Mammary epithelial cell (primary cell): ENCODE results near the gene MRPS2.

Experiments used
- CTCF ChIP-seq, 2 donors: IDR thresholded peaks in 1 of 2; conservative IDR thresholded peaks in 1 of 2; 2 replicates each; pipeline ENCODE4 v1.5.1; 2011 to 2012; ENCODE audit warnings: inconsistent platforms in 2 of 2, low read length in 2 of 2, mild to moderate bottlenecking in 2 of 2, control low read depth in 1 of 2, low read depth in 1 of 2; ENCODE audit not compliant: insufficient read depth in 1 of 2; ENCODE audit errors: extremely low read depth in 1 of 2
- EZH2 ChIP-seq: IDR thresholded peaks from 2 replicates; pipeline ENCODE4 v1.6.1; 2012; ENCODE audit warnings: low read length, inconsistent platforms, borderline replicate concordance

GRCh38 chr9:135525241-135526088 lies 25.0 kb downstream of the MRPS2 start:
- TF ChIP-seq CTCF (conservative IDR thresholded peaks at IDR 0.05 in 1 of 2, IDR thresholded peaks at IDR 0.05 in 1 of 2; ENCODE audit: extremely low read depth in 1 of 2, insufficient read depth in 1 of 2, low read depth in 1 of 2, low read length in 2 of 2) (no peak), EZH2 (no peak)
